Activated naive CD4-positive, alpha-beta T cell (primary cell): ENCODE data around the gene DERA.
"Not testable (repeated sequence)": the region's sequence is repeated elsewhere in the genome, so short reads cannot be mapped to it uniquely, and the experiment has no call there.

Experiments
- DNase-seq, 4 experiments: peaks; one replicate each; lab custom pipeline; 2025; lab: John Stamatoyannopoulos, UW

DERA gene

GRCh38 chr12:15904378-15904920, 6.7 kb upstream of the DERA start:
- DNase-seq: no peak

- DNase-seq: no peak
These were observed 666 bp upstream of the DERA start for GRCh38 chr12:15910468-15910863.

- not testable (repeated sequence) for DNase-seq
These were observed 799 bp downstream of the DERA start for GRCh38 chr12:15911931-15912330.

- not testable (repeated sequence) for DNase-seq
These were observed 3.0 kb downstream of the DERA start for GRCh38 chr12:15914131-15914530.

GRCh38 chr12:15918066-15918465, 6.9 kb downstream of the DERA start:
- no peak for DNase-seq

- DNase-seq: no peak
These were observed 8.3 kb downstream of the DERA start for GRCh38 chr12:15919418-15919817.

- DNase-seq: no peak
These were observed 13.8 kb downstream of the DERA start for GRCh38 chr12:15924956-15925355.

- no peak for DNase-seq
These were observed 17.2 kb downstream of the DERA start for GRCh38 chr12:15928346-15928745.

- DNase-seq: no peak
These were observed 17.9 kb downstream of the DERA start for GRCh38 chr12:15928870-15929571.

GRCh38 chr12:15931590-15932053, 20.5 kb downstream of the DERA start:
- no peak for DNase-seq

GRCh38 chr12:15932327-15932726, 21.2 kb downstream of the DERA start:
- no peak for DNase-seq

GRCh38 chr12:15932971-15933370, 21.8 kb downstream of the DERA start:
- no peak for DNase-seq

GRCh38 chr12:15933751-15934150, 22.6 kb downstream of the DERA start:
- no peak for DNase-seq

GRCh38 chr12:15936751-15937150, 25.6 kb downstream of the DERA start:
- DNase-seq: no peak

- DNase-seq: no peak
These were observed 26.8 kb downstream of the DERA start for GRCh38 chr12:15937902-15938301.

- no peak for DNase-seq
These were observed 28.0 kb downstream of the DERA start for GRCh38 chr12:15939111-15939510.

GRCh38 chr12:15942475-15942874, 31.3 kb downstream of the DERA start:
- DNase-seq: no peak

GRCh38 chr12:15943519-15943918, 32.4 kb downstream of the DERA start:
- not testable (repeated sequence) for DNase-seq

GRCh38 chr12:15948461-15948860, 37.3 kb downstream of the DERA start:
- DNase-seq: not testable (repeated sequence)

GRCh38 chr12:15955281-15955680, 44.1 kb downstream of the DERA start:
- DNase-seq: no peak

- no peak for DNase-seq
These were observed 44.9 kb downstream of the DERA start for GRCh38 chr12:15956010-15956409.

- no peak for DNase-seq
These were observed 45.5 kb downstream of the DERA start for GRCh38 chr12:15956413-15957185.

GRCh38 chr12:15962760-15963159, 51.6 kb downstream of the DERA start:
- no peak for DNase-seq
